Peyer's patch (tissue), 4 donors: Measurements from ENCODE around the gene SUPT3H. TPM values are rescaled to one million over a fixed set of nuclear protein-coding genes. Genes with fewer than 3 reads are reported as not detected.

Source experiments
- DNase-seq, 3 donors: peaks; one replicate each; pipeline ENCODE4 v3.0.0-alpha.2; 2017 to 2019
- H3K27ac ChIP-seq, 4 donors: fragments of 200-600 bp; sonication (generic); one replicate each; pipeline ENCODE4 v1.5.1; 2016 to 2019
- H3K27me3 ChIP-seq, 2 donors: fragments of 200-600 bp; sonication (generic); one replicate each; pipeline ENCODE4 v1.5.1; 2019
- H3K36me3 ChIP-seq, 3 donors: fragments of 200-600 bp; sonication (generic); one replicate each; pipeline ENCODE4 v1.5.1; 2016 to 2019
- H3K4me1 ChIP-seq, 4 donors: fragments of 200-600 bp; sonication (generic); one replicate each; pipeline ENCODE4 v1.5.1; 2016 to 2019
- H3K4me3 ChIP-seq, 4 donors: fragments of 200-600 bp; sonication (generic); 1 replicate in 3 of 4; 2 replicates in 1 of 4; pipeline ENCODE4 v1.5.1; 2016 to 2019; ENCODE audit warnings: mild to moderate bottlenecking in 1 of 4
- H3K9me3 ChIP-seq, 4 donors: fragments of 200-600 bp; sonication (generic); one replicate each; pipeline ENCODE4 v1.5.1; 2016 to 2019; ENCODE audit warnings: mild to moderate bottlenecking in 1 of 4
- POLR2A ChIP-seq, 2 donors: fragments of 450-650 bp; IDR thresholded peaks; one replicate each; pipeline ENCODE4 v1.5.1; 2017; ENCODE audit warnings: antibody characterized with exemption in 2 of 2, mild to moderate bottlenecking in 2 of 2, moderate library complexity in 2 of 2
- total RNA-seq, 4 donors: library from RNA; depleted of rRNA; stranded (reverse); fragments of >200 nt; gene quantifications; one replicate each; pipeline ENCODE4 v1.1.0, GENCODE V29; 2016
- TF ChIP-seq, protein P1 (sequence below), 6 experiments: fragments of 450-650 bp in 4 of 6; fragments of 200-600 bp in 2 of 6; sonication (generic) in 1 of 6; IDR thresholded peaks; one replicate each; pipeline ENCODE4 v1.5.1; 2017 to 2019; ENCODE audit warnings: antibody characterized with exemption in 6 of 6, mild to moderate bottlenecking in 3 of 6, moderate library complexity in 1 of 6

SUPT3H gene
- total RNA-seq, 4 donors from 2014 or later = 2.0 to 17.3 (median 2.7) TPM

GRCh38 chr6:45212976-45213375 lies 164.8 kb downstream of the SUPT3H start:
- H3K9me3 ChIP-seq = peaks cover 0 to 6% (median 0%) of the 10 kb centered on the region in 4 donors

DNA sequence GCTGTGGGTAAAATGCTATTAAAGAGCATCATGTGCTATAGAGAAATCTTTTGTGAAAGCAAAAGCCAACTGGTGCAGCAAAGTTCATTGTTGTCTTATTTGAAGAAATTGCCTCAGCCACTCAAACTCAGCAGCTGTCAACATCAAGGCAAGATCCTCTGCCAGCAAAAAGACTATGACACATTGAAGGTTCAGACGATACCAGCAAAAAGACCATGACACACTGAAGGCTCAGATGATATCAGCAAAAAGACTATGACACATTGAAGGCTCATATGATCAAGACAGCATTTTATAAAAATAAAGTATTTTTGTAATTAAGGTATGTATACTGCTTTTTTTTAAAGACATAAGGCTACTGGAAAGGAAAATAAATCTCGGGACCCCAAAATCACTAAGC lies 168.0 kb downstream of the SUPT3H start:
- TF ChIP-seq, protein P1, sequence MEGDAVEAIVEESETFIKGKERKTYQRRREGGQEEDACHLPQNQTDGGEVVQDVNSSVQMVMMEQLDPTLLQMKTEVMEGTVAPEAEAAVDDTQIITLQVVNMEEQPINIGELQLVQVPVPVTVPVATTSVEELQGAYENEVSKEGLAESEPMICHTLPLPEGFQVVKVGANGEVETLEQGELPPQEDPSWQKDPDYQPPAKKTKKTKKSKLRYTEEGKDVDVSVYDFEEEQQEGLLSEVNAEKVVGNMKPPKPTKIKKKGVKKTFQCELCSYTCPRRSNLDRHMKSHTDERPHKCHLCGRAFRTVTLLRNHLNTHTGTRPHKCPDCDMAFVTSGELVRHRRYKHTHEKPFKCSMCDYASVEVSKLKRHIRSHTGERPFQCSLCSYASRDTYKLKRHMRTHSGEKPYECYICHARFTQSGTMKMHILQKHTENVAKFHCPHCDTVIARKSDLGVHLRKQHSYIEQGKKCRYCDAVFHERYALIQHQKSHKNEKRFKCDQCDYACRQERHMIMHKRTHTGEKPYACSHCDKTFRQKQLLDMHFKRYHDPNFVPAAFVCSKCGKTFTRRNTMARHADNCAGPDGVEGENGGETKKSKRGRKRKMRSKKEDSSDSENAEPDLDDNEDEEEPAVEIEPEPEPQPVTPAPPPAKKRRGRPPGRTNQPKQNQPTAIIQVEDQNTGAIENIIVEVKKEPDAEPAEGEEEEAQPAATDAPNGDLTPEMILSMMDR (IDR thresholded peaks at IDR 0.05) = no peak
- no peak for TF ChIP-seq POLR2A (IDR thresholded peaks at IDR 0.05)
- Histone ChIP-seq H3K36me3 (no peaks in the 10 kb centered on the region), H3K9me3 (peaks cover 0 to 2% (median 0%) of the 10 kb centered on the region in 4 donors), H3K27me3 (no peaks in the 10 kb centered on the region), H3K4me1 (no peaks in the 10 kb centered on the region), H3K27ac (no peak overlapping the region), H3K4me3 (no peak overlapping the region)
- DNase-seq = no peak

More at GRCh38 chr6:45212976-45213375, 164.8 kb downstream of the SUPT3H start:
- H3K4me1 ChIP-seq = no peaks in the 10 kb centered on the region
- no peak for DNase-seq
- no peak overlapping the region for H3K4me3 ChIP-seq
- H3K27me3 ChIP-seq = no peaks in the 10 kb centered on the region
- no peaks in the 10 kb centered on the region for H3K36me3 ChIP-seq
- no peak overlapping the region for H3K27ac ChIP-seq
- no peak for TF ChIP-seq POLR2A (IDR thresholded peaks at IDR 0.05)
- TF ChIP-seq, protein P1 (IDR thresholded peaks at IDR 0.05) = no peak

GRCh38 chr6:45206793-45207492 lies 170.8 kb downstream of the SUPT3H start:
- H3K27ac ChIP-seq = no peak overlapping the region
- TF ChIP-seq POLR2A (IDR thresholded peaks at IDR 0.05) = no peak
- TF ChIP-seq, protein P1 (IDR thresholded peaks at IDR 0.05) = no peak
- no peak for DNase-seq
- H3K36me3 ChIP-seq = no peaks in the 10 kb centered on the region
- no peaks in the 10 kb centered on the region for H3K27me3 ChIP-seq
- H3K4me3 ChIP-seq = no peak overlapping the region
- H3K9me3 ChIP-seq = no peaks in the 10 kb centered on the region
- H3K4me1 ChIP-seq = no peaks in the 10 kb centered on the region

- H3K4me1 ChIP-seq = no peaks in the 10 kb centered on the region
- TF ChIP-seq, protein P1 (IDR thresholded peaks at IDR 0.05) = no peak
- no peak for TF ChIP-seq POLR2A (IDR thresholded peaks at IDR 0.05)
These were observed 176.2 kb downstream of the SUPT3H start for GRCh38 chr6:45201484-45201883.

DNA sequence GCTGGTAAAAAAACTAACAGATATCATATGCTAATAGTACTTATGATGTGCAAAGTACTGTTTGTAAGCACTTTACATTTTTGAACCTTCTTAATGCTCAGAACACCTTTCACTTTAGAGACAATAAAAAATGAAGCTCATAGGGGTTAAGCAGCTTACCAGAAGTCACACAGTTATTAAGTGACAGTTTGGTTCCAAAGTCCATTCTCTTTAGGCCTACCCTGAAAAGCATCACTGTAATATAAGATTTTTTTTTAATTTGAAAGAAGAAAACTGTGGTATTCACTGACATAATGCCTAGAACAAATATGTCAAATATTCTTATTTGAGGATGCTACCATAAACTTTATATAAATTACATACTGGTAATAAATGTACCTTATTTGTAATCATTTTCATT lies 177.2 kb downstream of the SUPT3H start:
- Histone ChIP-seq H3K4me1 (no peaks in the 10 kb centered on the region), H3K4me3 (no peak overlapping the region), H3K27me3 (no peaks in the 10 kb centered on the region), H3K9me3 (no peaks in the 10 kb centered on the region), H3K36me3 (no peaks in the 10 kb centered on the region), H3K27ac (no peak overlapping the region)
- DNase-seq = no peak
- TF ChIP-seq, protein P1 (IDR thresholded peaks at IDR 0.05) = no peak
- TF ChIP-seq POLR2A (IDR thresholded peaks at IDR 0.05) = no peak

More at GRCh38 chr6:45201484-45201883, 176.2 kb downstream of the SUPT3H start:
- Histone ChIP-seq H3K36me3 (no peaks in the 10 kb centered on the region), H3K9me3 (no peaks in the 10 kb centered on the region), H3K27me3 (no peaks in the 10 kb centered on the region), H3K27ac (no peak overlapping the region), H3K4me3 (no peak overlapping the region)
- no peak for DNase-seq
